Osteocyte (in vitro differentiated cells): ENCODE results near the gene MARK4. TPM values are rescaled to one million over a fixed set of nuclear protein-coding genes. Genes with fewer than 3 reads are reported as not detected.
"Not testable (repeated sequence)": the region's sequence is repeated elsewhere in the genome, so short reads cannot be mapped to it uniquely, and the experiment has no call there.

Experiments
- DNase-seq: peaks from one replicate; pipeline ENCODE4 v3.0.0; 2021; ENCODE audit warnings: mixed read lengths; ENCODE audit not compliant: unreplicated experiment; ENCODE audit errors: extremely low spot score
- H3K27ac Mint-ChIP-seq: one replicate; pipeline ENCODE4 v1.8.0; 2021; ENCODE audit warnings: mild to moderate bottlenecking, mixed read lengths; ENCODE audit not compliant: unreplicated experiment
- H3K27me3 Mint-ChIP-seq: one replicate; pipeline ENCODE4 v1.8.0; 2021; ENCODE audit warnings: mixed read lengths; ENCODE audit not compliant: unreplicated experiment
- H3K36me3 Mint-ChIP-seq: one replicate; pipeline ENCODE4 v1.8.0; 2021; ENCODE audit warnings: mixed read lengths; ENCODE audit not compliant: unreplicated experiment
- H3K4me1 Mint-ChIP-seq: one replicate; pipeline ENCODE4 v1.8.0; 2021; ENCODE audit warnings: mixed read lengths; ENCODE audit not compliant: unreplicated experiment
- H3K4me3 Mint-ChIP-seq: one replicate; pipeline ENCODE4 v1.8.0; 2021; ENCODE audit warnings: mild to moderate bottlenecking, moderate library complexity, mixed read lengths; ENCODE audit not compliant: unreplicated experiment
- H3K9me3 Mint-ChIP-seq: one replicate; pipeline ENCODE4 v1.8.0; 2021; ENCODE audit warnings: mixed read lengths; ENCODE audit not compliant: unreplicated experiment
- CTCF ChIP-seq: fragments of 200-600 bp; sonication (generic); IDR thresholded peaks from 2 replicates; pipeline ENCODE4 v1.5.0; 2021; ENCODE audit warnings: antibody characterized with exemption, mild to moderate bottlenecking, moderate library complexity
- total RNA-seq: library from RNA; stranded (reverse); gene quantifications from 2 replicates; pipeline ENCODE4 v1.2.1, GENCODE V29; 2021

The MARK4 gene
- total RNA-seq, 1 donor from 2014 or later = 61.2 TPM

GRCh38 chr19:45305007-45305406 lies 53.9 kb downstream of the MARK4 start:
- H3K4me3 Mint-ChIP-seq = no peak overlapping the region
- H3K9me3 Mint-ChIP-seq = no peaks in the 10 kb centered on the region
- no peaks in the 10 kb centered on the region for H3K27me3 Mint-ChIP-seq
- H3K4me1 Mint-ChIP-seq = no peaks in the 10 kb centered on the region
- no peak overlapping the region for H3K27ac Mint-ChIP-seq
- no peak for DNase-seq
- TF ChIP-seq CTCF = no peak
- peaks cover 14% of the 10 kb centered on the region for H3K36me3 Mint-ChIP-seq

- no peak overlapping the region for H3K27ac Mint-ChIP-seq
- H3K36me3 Mint-ChIP-seq = peaks cover 11% of the 10 kb centered on the region
- H3K4me1 Mint-ChIP-seq = no peaks in the 10 kb centered on the region
- TF ChIP-seq CTCF = no peak
- H3K4me3 Mint-ChIP-seq = no peak overlapping the region
- no peaks in the 10 kb centered on the region for H3K27me3 Mint-ChIP-seq
- no peaks in the 10 kb centered on the region for H3K9me3 Mint-ChIP-seq
- no peak for DNase-seq
These were observed 54.4 kb downstream of the MARK4 start for GRCh38 chr19:45305421-45305820.

DNA sequence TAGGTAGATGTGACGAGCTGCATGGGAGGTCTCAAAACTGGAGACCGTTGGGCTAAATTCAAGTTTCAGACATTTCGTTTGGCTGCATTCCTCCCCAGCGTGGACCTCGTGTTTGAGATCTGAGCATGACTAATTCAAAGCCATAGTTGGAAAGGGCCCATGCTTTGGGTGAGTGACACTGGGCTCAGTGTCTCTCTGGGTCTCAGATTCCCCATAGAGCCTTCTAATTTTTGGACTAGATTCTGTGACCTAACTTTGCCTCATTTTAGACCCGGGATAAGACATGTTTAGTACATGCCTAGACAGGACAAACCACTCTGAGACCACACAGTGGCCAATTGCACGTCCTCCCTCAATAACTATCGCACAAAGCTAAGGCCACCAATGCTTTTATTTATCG lies 55.0 kb downstream of the MARK4 start:
- Mint-ChIP-seq H3K9me3 (no peaks in the 10 kb centered on the region), H3K36me3 (peaks cover 7% of the 10 kb centered on the region), H3K27ac (no peak overlapping the region), H3K4me1 (no peaks in the 10 kb centered on the region), H3K4me3 (no peak overlapping the region), H3K27me3 (no peaks in the 10 kb centered on the region)
- no peak for DNase-seq
- no peak for TF ChIP-seq CTCF

- TF ChIP-seq CTCF = no peak
- no peaks in the 10 kb centered on the region for H3K4me1 Mint-ChIP-seq
- no peak overlapping the region for H3K4me3 Mint-ChIP-seq
- DNase-seq = no peak
- no peaks in the 10 kb centered on the region for H3K9me3 Mint-ChIP-seq
- no peak overlapping the region for H3K27ac Mint-ChIP-seq
- H3K36me3 Mint-ChIP-seq = peaks cover 7% of the 10 kb centered on the region
- no peaks in the 10 kb centered on the region for H3K27me3 Mint-ChIP-seq
These were observed 55.5 kb downstream of the MARK4 start for GRCh38 chr19:45306518-45307027.

DNA sequence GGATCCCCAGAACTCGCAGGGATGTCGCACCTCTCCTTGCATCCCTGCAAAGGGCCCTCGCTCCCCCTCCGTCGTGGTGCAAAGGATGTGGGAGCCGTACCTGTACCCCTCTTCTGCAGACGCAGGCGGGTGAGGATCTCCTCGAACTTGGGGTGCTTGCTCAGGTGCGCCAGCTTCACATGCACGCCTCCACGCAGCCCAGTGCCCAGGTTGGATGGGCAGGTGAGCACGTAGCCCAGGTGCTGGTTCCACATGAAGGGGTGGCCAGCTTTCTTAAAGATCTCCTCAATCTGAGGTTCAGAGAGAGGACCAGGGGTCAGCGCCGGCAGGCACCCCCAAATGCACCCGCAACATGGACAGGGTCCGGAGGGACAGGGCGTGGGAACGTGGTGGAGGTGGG lies 56.3 kb downstream of the MARK4 start:
- TF ChIP-seq CTCF = no peak
- Mint-ChIP-seq H3K27me3 (no peaks in the 10 kb centered on the region), H3K36me3 (peaks cover 4% of the 10 kb centered on the region), H3K4me3 (no peak overlapping the region), H3K27ac (no peak overlapping the region), H3K4me1 (no peaks in the 10 kb centered on the region), H3K9me3 (no peaks in the 10 kb centered on the region)
- no peak for DNase-seq

DNA sequence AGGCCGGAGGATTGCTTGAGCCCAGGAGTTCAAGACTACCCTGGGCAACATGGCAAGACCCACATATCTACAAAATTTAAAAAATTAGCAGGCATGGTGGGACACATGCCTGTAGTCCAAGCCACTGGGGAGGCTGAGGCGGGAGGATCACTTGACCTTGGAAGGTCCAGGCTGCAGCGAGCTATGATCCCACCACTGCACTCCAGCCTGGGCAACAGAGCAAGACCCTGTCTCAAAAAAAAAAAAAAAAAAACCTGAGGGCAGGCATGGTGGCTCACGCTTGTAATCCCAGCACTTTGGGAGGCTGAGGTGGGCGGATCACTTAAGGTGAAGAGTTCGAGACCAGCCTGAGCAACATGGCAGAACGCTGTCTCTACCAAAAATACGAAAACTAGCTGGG lies 58.3 kb downstream of the MARK4 start:
- H3K9me3 Mint-ChIP-seq, DNase-seq, H3K4me1 Mint-ChIP-seq, H3K27me3 Mint-ChIP-seq, H3K36me3 Mint-ChIP-seq, H3K4me3 Mint-ChIP-seq, H3K27ac Mint-ChIP-seq: not testable (repeated sequence)
